NCI-H774 (cell line): ENCODE data around the gene DNM1L.

Experiments
- DNase-seq: peaks from one replicate; lab custom pipeline; 2025; lab: John Stamatoyannopoulos, UW

Gene DNM1L

DNA sequence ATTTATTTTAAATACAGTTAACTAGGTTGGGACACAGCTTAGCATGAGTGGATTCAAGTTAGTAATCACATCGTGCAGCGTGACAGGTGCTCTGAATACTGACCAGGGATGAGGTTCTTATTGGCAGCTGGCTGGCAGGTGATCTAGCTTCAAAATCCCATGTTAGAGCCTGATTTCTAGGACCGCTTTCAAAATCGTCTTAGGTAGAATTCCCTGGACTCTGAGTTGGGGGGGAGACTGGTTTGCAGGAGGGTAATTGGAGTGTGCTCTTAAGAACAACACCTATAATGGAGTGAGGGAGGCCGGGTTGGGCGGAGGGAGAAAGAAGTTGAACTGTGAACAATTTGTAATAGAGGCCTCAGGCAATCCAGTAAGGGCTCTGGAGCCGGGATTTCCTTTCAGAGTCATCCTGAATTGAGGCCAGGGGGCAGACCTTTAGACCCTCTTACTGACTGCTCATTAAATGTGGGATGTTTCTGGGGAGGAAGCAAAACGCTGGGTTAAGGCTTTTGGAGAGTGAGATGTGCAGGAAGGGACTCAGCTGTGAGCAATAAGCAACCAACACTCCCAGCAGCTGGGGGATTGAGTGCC is 77.5 kb downstream of the DNM1L start:
- DNase-seq: no peak

DNA sequence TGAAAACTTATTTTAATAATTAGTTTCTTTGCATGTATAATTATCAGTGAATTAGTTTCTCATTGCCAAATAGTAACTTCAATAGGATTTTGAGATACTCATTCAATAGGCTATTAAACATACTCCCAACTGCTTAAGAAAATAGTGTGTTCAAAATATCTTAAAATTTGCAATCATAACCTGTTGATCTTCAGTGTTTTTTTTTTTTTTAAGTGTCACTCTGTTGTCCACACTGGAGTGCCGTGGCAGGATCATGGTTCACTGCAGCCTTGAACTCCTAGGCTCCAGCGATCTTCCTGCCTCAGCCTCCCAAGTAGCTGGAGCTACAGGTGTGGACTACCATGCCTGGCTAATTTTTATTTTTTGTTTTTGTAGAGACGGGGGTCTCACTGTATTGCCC is 78.1 kb downstream of the DNM1L start:
- DNase-seq: no peak

DNA sequence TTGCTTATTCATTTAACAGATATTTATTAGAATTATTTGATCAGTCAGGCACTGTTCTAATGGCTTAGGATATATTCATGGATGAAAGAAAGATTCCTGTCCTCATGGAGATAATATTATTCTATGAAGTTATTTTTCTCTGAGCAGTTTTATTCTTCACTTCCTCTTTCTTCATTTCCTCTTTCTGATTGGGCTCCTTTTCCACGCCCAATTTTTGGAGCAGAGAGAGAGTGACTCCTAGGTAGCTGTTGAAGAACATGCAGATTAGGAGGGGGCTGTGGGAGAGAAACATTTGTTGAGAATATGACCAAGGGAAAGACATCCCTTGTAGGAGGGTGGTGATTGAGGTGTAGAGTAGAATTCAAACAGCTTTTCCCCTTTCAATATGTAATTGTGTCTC is 82.6 kb downstream of the DNM1L start:
- DNase-seq: no peak

DNA sequence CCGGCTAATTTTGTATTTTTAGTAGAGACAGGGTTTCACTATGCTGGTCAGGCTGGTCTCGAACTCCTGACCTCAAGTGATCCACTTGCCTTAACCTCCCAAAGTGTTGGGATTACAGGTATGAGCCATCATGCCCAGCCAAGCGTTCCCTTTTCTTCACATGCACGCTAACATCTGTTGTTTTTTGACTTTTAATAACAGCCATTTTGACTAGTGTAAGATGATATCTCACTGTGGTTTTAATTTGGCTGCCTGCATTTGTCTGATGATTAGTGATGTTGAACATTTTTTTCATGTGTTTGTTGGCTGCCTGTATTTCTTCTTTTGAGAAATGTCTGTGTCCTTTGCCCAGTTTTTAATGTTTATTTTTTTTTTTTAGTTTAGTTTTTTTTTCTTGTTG is 86.8 kb downstream of the DNM1L start:
- DNase-seq: no peak

DNA sequence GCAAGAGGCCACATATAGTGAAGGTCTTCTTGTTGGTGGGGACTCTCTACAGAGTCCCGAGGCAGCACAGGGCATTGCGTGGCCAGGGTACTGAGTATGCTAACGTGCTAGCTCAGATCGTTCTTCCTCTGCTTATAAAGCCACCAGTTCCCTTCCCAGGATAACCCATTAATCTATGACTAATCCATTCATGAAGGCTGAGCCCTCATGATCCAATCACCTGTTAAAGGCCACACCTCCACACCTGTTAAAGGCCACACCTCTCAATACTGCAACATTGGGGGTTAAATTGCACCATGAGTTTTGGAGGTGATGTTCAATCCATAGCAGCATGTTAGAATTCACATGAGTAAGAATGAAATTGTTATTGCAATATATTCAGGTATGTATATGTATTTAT is 89.4 kb downstream of the DNM1L start:
- no peak for DNase-seq

DNA sequence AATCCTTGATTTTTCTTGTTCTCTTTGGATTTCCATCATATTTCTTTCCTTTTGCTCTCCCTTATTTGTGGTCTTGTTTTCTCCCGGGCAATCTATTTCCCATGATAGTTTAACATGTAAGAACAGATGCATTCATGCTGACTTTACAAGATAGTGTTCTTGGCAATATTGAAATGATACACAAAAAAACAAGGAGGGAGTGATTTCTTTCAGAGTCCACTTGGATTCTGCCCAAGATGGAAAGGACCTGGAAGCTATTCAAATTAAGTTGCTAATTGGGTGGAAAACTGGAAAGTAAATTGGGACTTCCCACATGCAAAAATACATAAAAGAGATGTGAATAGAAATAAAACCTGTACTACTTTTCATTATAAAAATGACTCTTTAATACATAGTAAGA is 91.0 kb downstream of the DNM1L start:
- no peak for DNase-seq

DNA sequence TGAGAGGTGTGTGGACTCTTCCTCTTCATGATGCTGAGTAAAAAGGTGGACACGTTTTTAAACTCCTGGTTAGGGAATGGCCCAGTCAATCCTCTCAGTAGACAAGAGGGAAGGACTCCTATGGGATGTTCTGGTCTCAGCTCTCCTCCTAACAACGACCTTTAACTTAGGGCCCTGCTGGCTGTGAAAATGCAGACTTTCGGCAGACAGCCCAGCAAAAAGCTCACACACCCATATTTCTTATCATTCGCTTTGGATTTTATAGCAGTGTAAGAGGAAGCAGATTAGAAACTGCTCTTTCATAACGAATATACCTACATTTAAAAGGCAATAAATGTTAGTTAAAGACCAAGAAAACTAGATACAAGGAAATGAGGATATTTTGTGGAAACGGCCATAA is 94.6 kb downstream of the DNM1L start:
- DNase-seq: no peak

DNA sequence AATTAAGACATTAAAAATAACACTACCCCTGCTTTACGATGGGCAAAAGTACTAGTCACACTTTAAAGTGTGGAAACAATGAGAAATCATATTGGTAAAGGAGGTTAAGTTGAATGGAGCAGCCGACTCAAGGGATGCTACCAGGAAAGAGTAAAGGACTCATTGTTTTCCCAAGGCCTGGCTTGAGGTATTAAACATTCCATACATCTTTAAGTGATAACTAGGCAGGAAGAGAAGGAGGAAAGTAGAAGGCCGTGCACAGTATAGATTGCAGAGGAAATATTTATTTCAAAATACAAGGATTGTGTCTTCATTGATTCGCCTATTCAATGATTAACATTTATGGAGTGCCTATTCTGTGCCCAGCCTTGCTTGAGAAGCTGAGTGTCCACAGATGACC is 97.2 kb downstream of the DNM1L start:
- DNase-seq: no peak

DNA sequence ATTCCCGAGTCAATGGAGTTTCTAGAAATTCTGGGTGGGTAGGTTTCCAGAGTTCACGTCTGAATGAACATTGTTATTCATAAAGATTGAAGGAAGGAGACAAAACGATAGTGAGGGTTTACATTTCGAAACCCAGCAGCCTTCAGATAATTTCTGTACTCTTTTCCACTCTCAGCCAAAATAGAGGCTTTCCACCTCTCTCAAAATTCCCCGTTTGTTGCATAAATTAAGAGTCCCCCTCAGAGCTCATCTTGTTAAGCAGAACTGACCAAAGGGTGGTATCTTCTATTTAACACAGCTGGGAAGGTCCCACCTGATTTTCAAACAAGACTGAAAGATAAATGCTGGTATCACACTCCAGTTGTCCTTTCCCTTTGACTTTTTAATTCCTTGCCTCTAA is 98.1 kb downstream of the DNM1L start:
- no peak for DNase-seq

DNA sequence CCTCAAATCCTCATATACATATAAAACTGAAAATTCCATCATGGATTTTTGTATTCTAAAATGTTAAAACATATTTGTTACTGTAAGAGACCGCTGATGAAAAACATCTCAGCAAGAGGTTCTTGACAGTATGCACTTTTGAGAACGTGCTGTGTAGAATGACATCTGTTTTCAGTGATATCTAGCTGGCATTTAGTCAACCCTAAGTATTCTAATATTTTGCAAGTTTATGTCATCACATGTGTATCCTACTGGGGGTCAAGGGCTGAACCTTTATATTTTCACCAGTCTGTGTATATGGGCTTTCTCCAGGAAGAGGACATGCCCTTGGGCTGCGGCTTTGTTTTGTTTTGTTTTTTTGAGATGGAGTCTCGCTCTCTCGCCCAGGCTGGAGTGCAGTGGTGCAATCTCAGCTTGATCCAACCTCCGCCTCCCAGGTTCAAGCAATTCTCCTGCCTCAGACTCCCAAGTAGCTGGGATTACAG is 98.6 kb downstream of the DNM1L start:
- no peak for DNase-seq

DNA sequence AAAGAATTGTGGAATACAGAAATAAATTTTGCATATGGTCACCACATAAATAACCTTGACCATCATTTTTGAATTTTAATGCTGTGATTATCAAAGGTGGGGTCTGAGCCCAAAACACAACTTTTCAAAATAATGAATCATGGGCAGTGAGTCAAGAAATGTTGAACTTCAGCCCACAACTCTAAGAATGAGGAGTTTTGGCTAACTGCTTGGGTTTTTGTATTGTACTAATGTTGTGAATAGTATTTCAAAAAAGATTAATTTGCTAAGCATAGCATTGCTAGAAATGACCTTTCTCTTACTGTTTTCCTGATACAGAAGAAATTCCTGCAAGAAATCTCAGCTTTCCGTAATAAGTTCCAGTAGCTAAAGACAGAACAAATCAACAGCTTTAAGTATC is 101.0 kb downstream of the DNM1L start:
- no peak for DNase-seq

DNA sequence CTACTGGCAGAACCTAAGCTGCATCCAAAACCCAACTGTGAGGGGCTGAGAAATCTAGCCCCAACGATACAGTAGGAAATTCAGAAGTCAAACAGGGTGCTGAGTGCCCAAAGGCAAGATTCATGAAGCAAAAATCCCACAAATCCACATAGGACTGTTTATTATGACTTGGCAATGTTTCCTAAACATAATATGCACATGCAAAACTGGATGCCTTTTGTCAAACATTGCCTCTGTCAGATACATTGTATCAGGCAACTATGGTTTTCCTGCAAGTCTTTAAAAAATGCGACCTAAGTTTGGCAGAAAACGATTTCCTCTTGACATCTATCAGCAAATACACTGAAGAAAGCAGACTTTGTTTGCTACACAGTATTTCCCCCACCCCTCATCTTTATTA is 103.9 kb downstream of the DNM1L start:
- DNase-seq: no peak

DNA sequence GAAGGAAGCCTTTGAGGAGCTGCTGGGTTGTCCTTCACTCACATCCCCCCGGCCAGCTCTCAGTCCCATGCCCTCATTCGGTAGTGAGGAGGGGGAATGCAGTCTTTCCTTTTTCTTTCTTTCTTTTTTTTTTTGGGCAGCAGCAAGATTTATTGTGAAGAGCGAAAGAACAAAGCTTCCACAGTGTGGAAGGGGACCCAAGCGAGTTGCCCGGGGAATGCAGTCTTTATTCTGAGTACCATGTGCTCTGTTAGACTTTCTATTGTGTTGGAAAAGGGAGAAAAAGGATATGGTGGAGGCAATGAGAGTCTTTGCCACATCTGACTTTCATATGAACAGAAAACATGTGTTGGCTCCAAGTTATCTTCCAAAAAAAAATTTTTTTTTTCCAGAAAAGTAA is 106.5 kb downstream of the DNM1L start:
- DNase-seq: no peak

DNA sequence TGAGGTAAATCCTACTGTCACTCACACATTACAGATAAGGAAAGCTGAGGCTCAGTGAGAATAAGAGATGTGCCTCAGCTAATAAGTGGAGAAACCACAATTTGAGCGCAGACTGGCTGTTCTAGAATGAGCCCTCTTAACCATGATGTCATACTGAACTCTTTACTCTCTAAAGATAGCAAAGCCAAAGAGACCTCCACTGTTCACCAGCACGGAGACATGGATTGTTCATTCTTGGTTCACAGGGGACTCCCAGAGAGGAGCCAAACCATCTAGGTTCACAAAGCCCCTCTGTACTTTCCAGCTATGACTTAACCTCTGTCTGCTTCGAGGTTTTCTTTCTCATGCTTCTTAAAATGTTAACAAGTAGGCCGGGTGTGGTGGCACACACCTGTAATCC is 109.3 kb downstream of the DNM1L start:
- no peak for DNase-seq

DNA sequence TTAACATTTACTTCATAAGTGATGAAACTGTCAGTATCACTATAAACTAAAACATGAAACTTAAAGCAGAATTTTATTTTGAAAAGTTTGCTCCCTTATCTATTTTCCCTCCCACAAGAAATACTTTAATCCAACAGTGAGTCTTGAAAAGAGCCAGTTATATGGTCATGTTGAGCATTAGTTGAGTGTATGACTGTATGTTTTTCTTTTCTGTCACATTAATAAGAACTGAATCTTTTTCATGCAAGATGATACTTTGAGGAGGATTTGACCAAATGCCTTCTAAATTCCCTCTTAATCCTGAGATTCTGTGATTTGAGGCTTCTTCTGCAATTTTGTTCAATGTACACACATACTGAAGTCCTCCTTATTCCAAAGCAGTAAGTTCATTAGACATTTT is 110.3 kb downstream of the DNM1L start:
- DNase-seq: no peak

DNA sequence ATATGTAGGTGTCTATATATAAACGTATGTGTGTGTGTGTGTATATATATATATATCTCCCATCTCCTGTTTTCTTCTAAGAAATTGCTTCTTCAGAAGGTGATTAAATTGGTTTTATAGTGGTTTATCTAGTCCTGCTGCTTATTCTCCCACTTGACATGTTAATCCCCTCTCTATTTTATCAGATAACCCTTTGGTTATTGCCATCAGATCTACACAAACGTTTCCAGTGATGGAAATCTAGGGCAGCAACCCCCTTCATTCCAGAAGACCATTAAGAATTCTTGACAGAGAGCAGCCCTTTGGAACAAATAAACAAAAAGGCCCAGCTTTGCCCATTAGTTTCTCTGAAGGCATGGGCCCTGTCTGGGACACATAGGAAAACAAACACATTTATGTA is 110.8 kb downstream of the DNM1L start:
- DNase-seq: no peak

DNA sequence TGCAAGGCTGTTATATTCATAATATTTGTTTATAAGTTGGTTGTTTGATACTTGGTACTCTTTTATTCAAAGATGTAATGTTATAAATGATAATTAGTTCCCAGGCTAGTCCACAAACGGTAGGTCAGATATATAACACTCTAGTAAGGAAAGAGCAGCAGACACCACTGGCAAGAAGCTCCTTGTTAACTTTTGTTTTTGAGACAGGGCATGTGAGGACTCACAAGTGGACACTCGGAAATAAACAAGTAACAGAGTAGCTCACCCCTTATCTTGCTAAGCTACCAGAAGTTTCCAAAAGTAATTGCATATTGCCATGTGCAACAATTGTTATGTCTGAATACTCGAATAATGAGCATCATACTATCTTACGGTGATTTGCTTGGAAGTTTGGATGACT is 115.2 kb downstream of the DNM1L start:
- no peak for DNase-seq
